OCI-LY7 (cell line): ENCODE results near the gene IRF2.

ENCODE experiments used
- EZH2phosphoT487 ChIP-seq: fragments of 200-600 bp; sonication (generic); IDR thresholded peaks from 2 replicates; pipeline ENCODE4 v1.6.1; 2018; ENCODE audit warnings: low read depth, borderline replicate concordance, mild to moderate bottlenecking, mixed run types, antibody characterized with exemption, low read length, moderate library complexity, mixed read lengths
- TF ChIP-seq, protein P1 (sequence below): fragments of 200-600 bp; sonication (generic); conservative IDR thresholded peaks from 2 replicates; pipeline ENCODE4 v1.5.1; 2014; ENCODE audit warnings: mild to moderate bottlenecking, antibody characterized with exemption, low read length, moderate library complexity, mixed read lengths

GRCh38 chr4:184455299-184455698, 19.1 kb downstream of the IRF2 start:
- TF ChIP-seq, protein P1, sequence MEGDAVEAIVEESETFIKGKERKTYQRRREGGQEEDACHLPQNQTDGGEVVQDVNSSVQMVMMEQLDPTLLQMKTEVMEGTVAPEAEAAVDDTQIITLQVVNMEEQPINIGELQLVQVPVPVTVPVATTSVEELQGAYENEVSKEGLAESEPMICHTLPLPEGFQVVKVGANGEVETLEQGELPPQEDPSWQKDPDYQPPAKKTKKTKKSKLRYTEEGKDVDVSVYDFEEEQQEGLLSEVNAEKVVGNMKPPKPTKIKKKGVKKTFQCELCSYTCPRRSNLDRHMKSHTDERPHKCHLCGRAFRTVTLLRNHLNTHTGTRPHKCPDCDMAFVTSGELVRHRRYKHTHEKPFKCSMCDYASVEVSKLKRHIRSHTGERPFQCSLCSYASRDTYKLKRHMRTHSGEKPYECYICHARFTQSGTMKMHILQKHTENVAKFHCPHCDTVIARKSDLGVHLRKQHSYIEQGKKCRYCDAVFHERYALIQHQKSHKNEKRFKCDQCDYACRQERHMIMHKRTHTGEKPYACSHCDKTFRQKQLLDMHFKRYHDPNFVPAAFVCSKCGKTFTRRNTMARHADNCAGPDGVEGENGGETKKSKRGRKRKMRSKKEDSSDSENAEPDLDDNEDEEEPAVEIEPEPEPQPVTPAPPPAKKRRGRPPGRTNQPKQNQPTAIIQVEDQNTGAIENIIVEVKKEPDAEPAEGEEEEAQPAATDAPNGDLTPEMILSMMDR = no peak
- no peak for TF ChIP-seq EZH2phosphoT487
